B cell (primary cell): ENCODE data around the gene CLSTN2. TPM values are rescaled to one million over a fixed set of nuclear protein-coding genes. Genes with fewer than 3 reads are reported as not detected.

Experiments
- ATAC-seq: fragments of 200-7000 bp; cut with Tn5 transposase; one replicate; pipeline ENCODE4 v1.10.0; 2021; ENCODE audit warnings: low read depth, mild to moderate bottlenecking, moderate number of reproducible peaks, moderate library complexity
- CTCF ChIA-PET: fragments of 350-600 bp; sonication (Branson Sonifier 250); formaldehyde crosslinking; loops from one replicate; lab custom pipeline; 2021; ENCODE audit warnings: antibody characterized with exemption, inconsistent platforms; lab: Charles Lee
- POLR2A ChIA-PET: fragments of 350-600 bp; sonication (Branson Sonifier 250); formaldehyde crosslinking; loops from one replicate; lab custom pipeline; 2021; ENCODE audit warnings: antibody characterized with exemption; lab: Charles Lee
- DNase-seq: peaks from one replicate; pipeline ENCODE4 v3.0.0; 2013
- H2AFZ ChIP-seq: 2 replicates; pipeline ENCODE4 v1.6.1; 2012; ENCODE audit warnings: mild to moderate bottlenecking, low read depth, low read length; ENCODE audit not compliant: insufficient read depth, poor library complexity, severe bottlenecking
- H3K27ac ChIP-seq, 2 donors: 1 replicate in 1 of 2; 2 replicates in 1 of 2; pipeline ENCODE4 v1.5.1; 2012 to 2013; ENCODE audit warnings: low read length in 2 of 2, mild to moderate bottlenecking in 2 of 2, moderate library complexity in 1 of 2
- H3K27me3 ChIP-seq, 4 experiments: fragments of 200-600 bp in 1 of 4; sonication (generic) in 1 of 4; replicated peaks in 1 of 4; 1 replicate in 2 of 4; 2 replicates in 2 of 4; pipeline versions ENCODE4 v1.6.1 to v1.7.0; 2013 to 2016; ENCODE audit warnings: low read length in 3 of 4, mild to moderate bottlenecking in 2 of 4, mixed read lengths in 1 of 4, moderate library complexity in 1 of 4; ENCODE audit not compliant: insufficient read depth in 4 of 4, control insufficient read depth in 3 of 4; ENCODE audit errors: control extremely low read depth in 1 of 4
- H3K36me3 ChIP-seq, 2 experiments: replicated peaks in 1 of 2; 1 replicate in 1 of 2; 2 replicates in 1 of 2; pipeline versions ENCODE4 v1.6.1 to v1.7.1; 2013; ENCODE audit warnings: low read length in 1 of 2; ENCODE audit not compliant: insufficient read depth in 2 of 2, control insufficient read depth in 1 of 2; ENCODE audit errors: control extremely low read depth in 1 of 2, extremely low read depth in 1 of 2
- H3K4me1 ChIP-seq, 2 donors: fragments of 200-600 bp in 1 of 2; sonication (generic) in 1 of 2; 1 replicate in 1 of 2; 2 replicates in 1 of 2; pipeline versions ENCODE4 v1.5.1 to v1.6.1; 2013 to 2017; ENCODE audit warnings: low read length in 2 of 2; ENCODE audit not compliant: control insufficient read depth in 2 of 2, insufficient read depth in 2 of 2
- H3K4me2 ChIP-seq: replicated peaks from 2 replicates; pipeline ENCODE3; 2012; ENCODE audit warnings: mild to moderate bottlenecking, low read depth, low read length; ENCODE audit not compliant: poor library complexity, severe bottlenecking
- H3K4me3 ChIP-seq, 5 experiments: fragments of 200-600 bp in 1 of 5; sonication (generic) in 1 of 5; 1 replicate in 3 of 5; 2 replicates in 2 of 5; pipeline versions ENCODE4 v1.5.1 to v1.7.0; 2011 to 2016; ENCODE audit warnings: low read length in 4 of 5, mild to moderate bottlenecking in 4 of 5, low read depth in 2 of 5, control low read depth in 1 of 5, moderate library complexity in 1 of 5; ENCODE audit not compliant: insufficient read depth in 1 of 5; ENCODE audit errors: control extremely low read depth in 1 of 5, extremely low read depth in 1 of 5
- H3K79me2 ChIP-seq: fragments of 200-600 bp; sonication (generic); one replicate; pipeline ENCODE4 v1.6.0; 2016; ENCODE audit warnings: low read length; ENCODE audit not compliant: control insufficient read depth, insufficient read depth
- H3K9ac ChIP-seq: fragments of 200-600 bp; sonication (generic); 2 replicates; pipeline ENCODE4 v1.6.1; 2017; ENCODE audit warnings: mild to moderate bottlenecking, low read length, moderate library complexity
- H3K9me3 ChIP-seq, 3 donors: one replicate each; pipeline versions ENCODE4 v1.6.1 to v1.7.1; 2013; ENCODE audit warnings: low read length in 2 of 3; ENCODE audit not compliant: control insufficient read depth in 2 of 3, insufficient read depth in 1 of 3; ENCODE audit errors: control extremely low read depth in 1 of 3
- H4K20me1 ChIP-seq: 2 replicates; pipeline ENCODE4 v1.6.0; 2012; ENCODE audit warnings: mild to moderate bottlenecking, low read length; ENCODE audit not compliant: insufficient read depth, control insufficient read depth, poor library complexity, severe bottlenecking
- H3K27ac Mint-ChIP-seq: one replicate; pipeline ENCODE4 v1.8.0; 2021; ENCODE audit warnings: mixed read lengths
- H3K27me3 Mint-ChIP-seq: one replicate; pipeline ENCODE4 v1.8.0; 2021; ENCODE audit warnings: mixed read lengths
- H3K4me1 Mint-ChIP-seq: one replicate; pipeline ENCODE4 v1.8.0; 2021; ENCODE audit warnings: mixed read lengths
- H3K4me3 Mint-ChIP-seq: one replicate; pipeline ENCODE4 v1.8.0; 2021; ENCODE audit warnings: mixed read lengths
- H3K9me3 Mint-ChIP-seq: one replicate; pipeline ENCODE4 v1.8.0; 2022; ENCODE audit warnings: mixed read lengths; ENCODE audit not compliant: insufficient read depth
- EZH2 ChIP-seq: IDR thresholded peaks from 2 replicates; pipeline ENCODE4 v1.6.1; 2012; ENCODE audit warnings: borderline replicate concordance, low read depth, mild to moderate bottlenecking, moderate library complexity, low read length; ENCODE audit not compliant: insufficient read depth, poor library complexity, severe bottlenecking
- WGBS: methylation state at CpG from one replicate; pipeline ENCODE4 v1.1.5; 2013; ENCODE audit warnings: missing lambda C conversion rate; ENCODE audit not compliant: insufficient coverage; 5-methylcytosine and 5-hydroxymethylcytosine counted together
- intact Hi-C: fragments of 100-400 bp; cut with micrococcal nuclease; formaldehyde crosslinking; loops from one replicate; pipeline ENCODE4 v1.10.0; 2022
- polyA plus RNA-seq: library from polyadenylated mRNA; depleted of rRNA; stranded (reverse); fragments of >200 nt; gene quantifications from 2 replicates; pipeline ENCODE4 v1.2.3, GENCODE V29; 2012
- total RNA-seq, 2 donors: library from RNA; stranded (reverse); fragments of 120-200 nt in 1 of 2; gene quantifications; 1 replicate in 1 of 2; 2 replicates in 1 of 2; pipeline versions ENCODE4 v1.2.3 to v1.2.4, GENCODE V29; 2013 to 2022
- TF ChIP-seq, protein P1 (sequence below): fragments of 200-600 bp; IDR thresholded peaks from one replicate; pipeline ENCODE4 v1.8.0; 2022; ENCODE audit warnings: antibody characterized with exemption, mild to moderate bottlenecking

The CLSTN2 gene
- total and polyA plus RNA-seq, 2 donors (not counting 1 experiment from before 2014, with no cell fraction given) = not detected

DNA sequence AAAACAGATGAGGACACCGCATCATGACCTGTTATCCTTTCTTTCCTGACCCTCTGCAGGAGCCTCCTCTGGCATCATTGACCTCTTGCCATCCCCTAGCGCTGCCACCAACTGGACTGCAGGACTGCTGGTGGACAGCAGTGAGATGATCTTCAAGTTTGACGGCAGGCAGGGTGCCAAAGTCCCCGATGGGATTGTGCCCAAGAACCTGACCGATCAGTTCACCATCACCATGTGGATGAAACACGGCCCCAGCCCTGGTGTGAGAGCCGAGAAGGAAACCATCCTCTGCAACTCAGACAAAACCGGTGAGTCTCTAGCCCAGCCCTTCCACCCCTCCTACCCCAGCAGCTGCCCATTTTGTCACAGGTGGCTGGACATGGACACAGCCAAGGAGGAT, 524.5 kb downstream of the CLSTN2 start:
- H3K9me3 ChIP-seq = no peaks in the 10 kb centered on the region
- H3K4me3 ChIP-seq = no peak overlapping the region
- CTCF ChIA-PET = no interaction called here
- ATAC-seq = no peak
- H3K4me1 Mint-ChIP-seq = no peaks in the 10 kb centered on the region
- H3K9me3 Mint-ChIP-seq = no peaks in the 10 kb centered on the region
- H3K27me3 Mint-ChIP-seq = no peaks in the 10 kb centered on the region
- H2AFZ ChIP-seq = no peak overlapping the region
- TF ChIP-seq EZH2 = no peak
- TF ChIP-seq, protein P1, sequence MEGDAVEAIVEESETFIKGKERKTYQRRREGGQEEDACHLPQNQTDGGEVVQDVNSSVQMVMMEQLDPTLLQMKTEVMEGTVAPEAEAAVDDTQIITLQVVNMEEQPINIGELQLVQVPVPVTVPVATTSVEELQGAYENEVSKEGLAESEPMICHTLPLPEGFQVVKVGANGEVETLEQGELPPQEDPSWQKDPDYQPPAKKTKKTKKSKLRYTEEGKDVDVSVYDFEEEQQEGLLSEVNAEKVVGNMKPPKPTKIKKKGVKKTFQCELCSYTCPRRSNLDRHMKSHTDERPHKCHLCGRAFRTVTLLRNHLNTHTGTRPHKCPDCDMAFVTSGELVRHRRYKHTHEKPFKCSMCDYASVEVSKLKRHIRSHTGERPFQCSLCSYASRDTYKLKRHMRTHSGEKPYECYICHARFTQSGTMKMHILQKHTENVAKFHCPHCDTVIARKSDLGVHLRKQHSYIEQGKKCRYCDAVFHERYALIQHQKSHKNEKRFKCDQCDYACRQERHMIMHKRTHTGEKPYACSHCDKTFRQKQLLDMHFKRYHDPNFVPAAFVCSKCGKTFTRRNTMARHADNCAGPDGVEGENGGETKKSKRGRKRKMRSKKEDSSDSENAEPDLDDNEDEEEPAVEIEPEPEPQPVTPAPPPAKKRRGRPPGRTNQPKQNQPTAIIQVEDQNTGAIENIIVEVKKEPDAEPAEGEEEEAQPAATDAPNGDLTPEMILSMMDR = no peak
- POLR2A ChIA-PET = no interaction called here
- no peak overlapping the region for H3K27ac Mint-ChIP-seq
- H4K20me1 ChIP-seq = no peaks in the 10 kb centered on the region
- no peak for DNase-seq
- no peaks in the 10 kb centered on the region for H3K79me2 ChIP-seq
- H3K4me3 Mint-ChIP-seq = no peak overlapping the region
- no peaks in the 10 kb centered on the region for H3K4me1 ChIP-seq
- no peaks in the 10 kb centered on the region for H3K36me3 ChIP-seq
- WGBS = 90% methylated on average over 6 of the region's 8 CpGs
- H3K4me2 ChIP-seq = no peak overlapping the region
- H3K9ac ChIP-seq = no peak overlapping the region
- intact Hi-C loops = no loop called here
- H3K27me3 ChIP-seq = no peaks in the 10 kb centered on the region
- no peak overlapping the region for H3K27ac ChIP-seq

DNA sequence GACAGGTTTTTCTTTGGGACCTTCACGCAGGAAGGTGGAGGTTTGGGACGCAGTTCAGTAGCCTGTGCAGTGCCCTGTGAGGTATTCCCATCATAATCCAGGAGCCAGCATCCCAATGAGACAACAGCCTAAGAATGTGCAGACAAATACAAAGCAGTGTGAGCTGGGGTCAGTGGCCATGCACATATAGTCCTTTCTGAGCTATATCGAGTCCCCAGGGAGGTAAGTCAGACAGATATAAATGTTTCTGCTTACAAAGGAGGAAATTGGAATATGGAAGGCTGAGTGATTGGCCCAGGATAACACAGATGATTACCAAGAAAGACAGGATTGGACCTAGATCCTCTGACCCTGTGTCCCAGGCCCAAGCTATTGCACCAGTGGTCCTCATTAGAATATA, 526.3 kb downstream of the CLSTN2 start:
- TF ChIP-seq, protein P1 = no peak
- no peak for TF ChIP-seq EZH2
- Histone ChIP-seq H3K79me2 (no peaks in the 10 kb centered on the region), H3K27ac (no peak overlapping the region), H3K27me3 (no peaks in the 10 kb centered on the region), H3K9ac (no peak overlapping the region), H2AFZ (no peak overlapping the region), H3K4me1 (no peaks in the 10 kb centered on the region), H3K4me3 (no peak overlapping the region), H3K9me3 (no peaks in the 10 kb centered on the region), H3K4me2 (no peak overlapping the region), H3K36me3 (no peaks in the 10 kb centered on the region), H4K20me1 (no peaks in the 10 kb centered on the region)
- Mint-ChIP-seq H3K27ac (no peak overlapping the region), H3K27me3 (no peaks in the 10 kb centered on the region), H3K4me1 (no peaks in the 10 kb centered on the region), H3K4me3 (no peak overlapping the region), H3K9me3 (no peaks in the 10 kb centered on the region)
- ATAC-seq (no peak), DNase-seq (no peak)
- CTCF ChIA-PET = no interaction called here
- POLR2A ChIA-PET = no interaction called here
- 83% methylated on average over 1 of the region's 3 CpGs for WGBS
- intact Hi-C loops = no loop called here
